BE2C (cell line): ENCODE results near the gene KRIT1.

ENCODE experiments used
- DNase-seq: peaks from one replicate; pipeline ENCODE4 v3.0.0-alpha.2; 2020
- H3K27me3 ChIP-seq: fragments of 250-450 bp; sonication (Bioruptor Pico); 2 replicates; pipeline ENCODE4 v1.5.1; 2020; ENCODE audit warnings: mild to moderate bottlenecking
- H3K36me3 ChIP-seq: fragments of 250-450 bp; sonication (Bioruptor Pico); 2 replicates; pipeline ENCODE4 v1.5.1; 2020; ENCODE audit warnings: mild to moderate bottlenecking
- H3K4me1 ChIP-seq: fragments of 250-450 bp; sonication (Bioruptor Pico); 2 replicates; pipeline ENCODE4 v1.5.1; 2020
- H3K4me3 ChIP-seq: 2 replicates; pipeline ENCODE4 v1.5.1; 2011; ENCODE audit warnings: low read depth, low read length
- H3K9me3 ChIP-seq: fragments of 250-450 bp; sonication (Bioruptor Pico); 2 replicates; pipeline ENCODE4 v1.5.1; 2020
- TF ChIP-seq, protein P1 (sequence below): IDR thresholded peaks from 2 replicates; pipeline ENCODE4 v1.5.1; 2012; ENCODE audit warnings: mild to moderate bottlenecking, low read depth, low read length

KRIT1 gene

DNA sequence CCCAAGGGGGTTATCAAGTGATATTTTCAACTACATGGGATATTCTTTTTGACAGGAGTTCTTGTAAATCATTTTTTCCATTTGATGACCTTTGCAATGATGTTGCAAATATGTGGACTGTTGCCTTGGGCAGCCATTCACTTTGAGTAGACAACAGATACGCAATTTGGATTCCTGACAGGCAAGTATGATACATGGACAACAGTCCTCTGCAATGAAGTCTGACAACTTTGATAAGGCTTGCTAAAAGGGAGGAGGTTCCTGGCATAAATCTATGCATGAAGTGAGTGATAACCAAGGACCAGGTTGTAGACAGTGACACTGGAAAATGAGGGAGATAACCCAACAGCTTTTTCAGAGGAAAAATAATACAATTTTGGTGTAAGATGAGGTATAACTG is 84.4 kb downstream of the KRIT1 start:
- Histone ChIP-seq H3K36me3 (no peaks in the 10 kb centered on the region), H3K27me3 (no peaks in the 10 kb centered on the region; the same call in 1 of the 2 replicates), H3K9me3 (no peaks in the 10 kb centered on the region), H3K4me3 (no peak overlapping the region), H3K4me1 (peaks cover 3% of the 10 kb centered on the region; the same call in 1 of the 2 replicates)
- TF ChIP-seq, protein P1, sequence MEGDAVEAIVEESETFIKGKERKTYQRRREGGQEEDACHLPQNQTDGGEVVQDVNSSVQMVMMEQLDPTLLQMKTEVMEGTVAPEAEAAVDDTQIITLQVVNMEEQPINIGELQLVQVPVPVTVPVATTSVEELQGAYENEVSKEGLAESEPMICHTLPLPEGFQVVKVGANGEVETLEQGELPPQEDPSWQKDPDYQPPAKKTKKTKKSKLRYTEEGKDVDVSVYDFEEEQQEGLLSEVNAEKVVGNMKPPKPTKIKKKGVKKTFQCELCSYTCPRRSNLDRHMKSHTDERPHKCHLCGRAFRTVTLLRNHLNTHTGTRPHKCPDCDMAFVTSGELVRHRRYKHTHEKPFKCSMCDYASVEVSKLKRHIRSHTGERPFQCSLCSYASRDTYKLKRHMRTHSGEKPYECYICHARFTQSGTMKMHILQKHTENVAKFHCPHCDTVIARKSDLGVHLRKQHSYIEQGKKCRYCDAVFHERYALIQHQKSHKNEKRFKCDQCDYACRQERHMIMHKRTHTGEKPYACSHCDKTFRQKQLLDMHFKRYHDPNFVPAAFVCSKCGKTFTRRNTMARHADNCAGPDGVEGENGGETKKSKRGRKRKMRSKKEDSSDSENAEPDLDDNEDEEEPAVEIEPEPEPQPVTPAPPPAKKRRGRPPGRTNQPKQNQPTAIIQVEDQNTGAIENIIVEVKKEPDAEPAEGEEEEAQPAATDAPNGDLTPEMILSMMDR = no peak
- no peak for DNase-seq

DNA sequence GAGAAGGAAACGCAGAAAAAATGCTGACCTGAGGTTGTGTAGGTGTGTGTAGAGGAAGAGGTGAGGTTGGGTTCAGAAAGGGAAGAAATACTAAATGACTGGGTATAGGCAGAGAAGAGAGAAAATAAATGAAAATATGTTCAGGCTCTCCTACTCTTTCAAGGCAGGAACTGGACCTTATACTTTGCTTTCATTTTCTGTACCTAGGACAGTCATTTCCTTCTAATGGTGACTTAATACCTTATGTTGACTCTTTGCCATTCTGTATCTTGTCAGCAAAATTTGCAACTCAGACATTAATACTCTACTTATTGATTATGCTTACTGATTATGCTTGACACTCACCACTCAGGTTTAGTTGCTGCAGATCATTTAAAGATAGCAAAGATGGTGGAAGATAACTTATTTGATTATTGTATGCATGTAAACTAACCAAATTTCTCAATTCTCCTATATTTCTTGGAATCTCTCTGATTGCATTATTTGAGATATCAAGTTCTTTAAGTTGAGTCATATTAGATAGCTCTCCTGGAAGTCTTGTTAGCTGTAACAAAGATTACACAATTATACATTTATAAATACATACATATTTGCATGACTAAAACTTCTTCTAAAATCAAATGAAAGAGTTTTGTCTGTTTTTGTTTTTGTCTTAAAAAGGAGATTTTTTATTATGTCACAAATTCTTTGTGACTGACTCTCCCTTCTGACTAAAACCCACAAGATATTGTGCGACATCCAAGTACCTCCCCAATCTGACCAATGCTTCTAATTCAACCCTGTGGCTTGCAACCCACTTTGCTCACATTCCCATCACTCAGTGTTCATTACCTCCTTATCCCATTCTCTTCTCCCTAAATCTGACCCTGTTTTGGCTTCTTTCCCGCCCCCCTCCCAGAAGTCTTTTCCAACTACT is 86.8 kb downstream of the KRIT1 start:
- TF ChIP-seq, protein P1 = no peak
- no peak for DNase-seq
- no peak overlapping the region for H3K4me3 ChIP-seq
- H3K9me3 ChIP-seq = no peaks in the 10 kb centered on the region
- no peaks in the 10 kb centered on the region for H3K36me3 ChIP-seq
- peaks cover 3% of the 10 kb centered on the region; the same call in 1 of the 2 replicates for H3K4me1 ChIP-seq
- no peaks in the 10 kb centered on the region; the same call in 1 of the 2 replicates for H3K27me3 ChIP-seq

DNA sequence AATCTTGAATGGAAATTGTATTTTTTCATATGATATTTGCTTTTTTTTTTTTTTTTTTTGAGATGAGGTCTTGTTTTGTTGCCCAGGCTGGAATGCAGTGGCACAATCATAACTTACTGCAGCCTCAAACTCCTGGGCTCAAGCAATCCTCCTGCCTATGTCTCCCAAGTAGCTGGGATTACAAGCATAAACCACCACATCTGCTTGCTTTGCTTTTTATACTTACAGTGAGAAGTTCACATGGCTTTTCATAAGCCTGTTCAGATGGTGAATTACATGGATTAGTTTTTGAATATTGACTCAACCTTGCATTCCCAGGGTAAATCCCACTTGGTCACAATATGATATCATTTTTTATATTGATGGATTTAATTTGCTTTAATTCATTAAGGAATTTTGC is 88.7 kb downstream of the KRIT1 start:
- Histone ChIP-seq H3K9me3 (no peaks in the 10 kb centered on the region), H3K4me1 (peaks cover 3% of the 10 kb centered on the region; the same call in 1 of the 2 replicates), H3K4me3 (no peak overlapping the region), H3K36me3 (no peaks in the 10 kb centered on the region), H3K27me3 (no peaks in the 10 kb centered on the region)
- no peak for DNase-seq
- TF ChIP-seq, protein P1 = no peak

DNA sequence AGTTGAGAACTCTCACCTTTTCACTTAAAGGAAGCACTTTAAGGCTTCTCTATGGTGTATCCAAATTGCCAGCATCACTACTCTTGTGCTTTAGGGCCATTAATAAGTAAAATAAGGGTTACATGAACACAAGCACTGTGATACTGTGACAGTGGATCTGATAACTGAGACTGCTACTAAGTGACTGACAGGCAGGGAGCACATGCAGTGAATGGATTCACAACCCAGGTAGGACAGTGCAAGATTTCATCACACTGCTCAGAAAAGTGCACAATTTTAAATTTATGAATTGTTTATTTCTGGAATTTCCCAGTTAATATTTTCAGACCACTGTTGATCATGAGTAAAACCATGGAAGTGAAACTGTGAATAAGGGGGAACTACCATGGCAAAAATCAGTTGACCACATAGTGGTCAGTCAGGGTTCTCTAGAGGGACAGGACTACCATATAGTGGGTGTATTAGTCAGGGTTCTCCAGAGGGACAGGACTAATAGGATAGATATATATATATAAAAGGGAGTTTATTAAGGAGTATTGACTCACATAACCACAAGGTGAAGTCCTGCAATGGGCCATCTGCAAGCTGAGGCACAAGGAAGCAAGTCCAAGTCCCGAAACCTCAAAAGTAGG is 90.5 kb downstream of the KRIT1 start:
- TF ChIP-seq, protein P1 = no peak
- DNase-seq = no peak
- no peaks in the 10 kb centered on the region for H3K4me1 ChIP-seq
- H3K4me3 ChIP-seq = no peak overlapping the region
- no peaks in the 10 kb centered on the region for H3K36me3 ChIP-seq
- H3K9me3 ChIP-seq = no peaks in the 10 kb centered on the region
- no peaks in the 10 kb centered on the region for H3K27me3 ChIP-seq

DNA sequence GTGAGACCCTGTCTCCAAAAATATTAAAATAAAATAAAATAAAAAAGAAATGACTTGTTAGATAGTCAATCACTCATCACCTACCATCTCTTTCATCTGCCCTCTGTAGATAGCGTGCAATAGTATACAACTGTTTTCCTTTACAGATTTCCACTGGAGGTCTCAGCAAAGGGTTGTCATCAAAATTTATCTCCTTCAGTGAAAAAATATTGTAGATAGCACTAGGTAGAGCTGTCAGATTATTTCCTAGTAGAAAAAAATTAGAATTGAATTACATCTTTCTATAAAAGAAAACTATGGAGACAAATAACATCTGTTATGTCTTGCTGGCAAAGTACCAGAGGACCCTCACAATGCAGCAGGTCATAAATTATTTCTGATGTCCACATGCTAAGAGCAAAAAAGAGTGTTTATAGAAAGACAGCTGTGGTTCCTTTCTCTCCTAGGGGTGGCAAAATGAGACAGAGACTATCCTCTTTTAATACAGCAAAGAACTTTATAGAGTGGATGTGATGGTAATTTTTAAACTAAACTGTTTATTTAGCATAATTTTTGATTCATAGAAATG is 95.2 kb downstream of the KRIT1 start:
- Histone ChIP-seq H3K9me3 (no peaks in the 10 kb centered on the region), H3K36me3 (no peaks in the 10 kb centered on the region), H3K4me3 (no peak overlapping the region), H3K27me3 (no peaks in the 10 kb centered on the region), H3K4me1 (no peaks in the 10 kb centered on the region)
- no peak for DNase-seq
- TF ChIP-seq, protein P1 = no peak
